ENCODE results near the gene MSI2.

The MSI2 gene

DNA sequence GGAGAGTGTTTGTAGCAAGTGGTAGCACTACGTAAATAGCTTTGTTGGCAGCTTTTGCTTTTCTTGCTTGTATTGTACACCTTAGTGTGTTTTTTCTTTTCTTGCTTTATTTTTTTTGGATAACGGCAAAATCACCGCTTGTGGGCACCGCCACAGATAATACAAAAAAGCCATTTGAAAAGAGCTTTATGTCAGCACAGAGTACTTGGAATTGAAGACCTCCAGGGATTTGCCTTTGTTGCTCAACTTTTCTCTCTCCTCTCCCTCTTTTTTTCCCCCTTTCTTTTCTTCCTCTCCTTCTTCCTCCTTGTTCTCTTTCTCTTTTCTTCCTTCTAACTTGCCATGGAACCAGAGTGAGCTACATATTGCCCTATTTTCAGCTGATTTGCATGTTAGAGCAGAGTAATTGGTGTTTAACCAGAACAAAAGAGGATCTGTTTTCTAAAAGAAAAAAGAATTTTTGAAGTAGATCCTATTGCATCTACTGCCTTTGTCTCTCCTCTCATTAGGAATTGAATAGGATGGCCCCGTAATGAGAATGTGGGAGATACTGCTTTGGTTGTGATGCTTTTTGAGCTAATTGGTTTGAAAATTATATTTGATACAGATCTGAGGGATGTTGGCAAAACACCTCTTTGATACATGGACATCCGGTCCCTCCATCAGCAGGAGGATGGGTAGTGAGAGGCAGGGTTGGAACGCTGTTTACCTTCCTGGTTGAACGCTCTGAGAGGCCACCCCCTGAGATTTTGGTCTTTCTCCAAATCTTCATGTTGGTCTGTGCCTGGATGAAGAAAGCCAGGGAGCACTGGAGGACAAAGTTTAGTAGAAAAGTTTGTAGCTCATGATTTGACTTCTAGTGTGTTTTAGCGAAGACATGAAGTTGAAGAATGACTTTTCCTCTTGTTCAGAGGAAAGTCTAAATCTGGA lies 85.6 kb downstream of the MSI2 start:
- no peak for DNase-seq (ENCODE audit: low read depth in 2 of 2)

DNA sequence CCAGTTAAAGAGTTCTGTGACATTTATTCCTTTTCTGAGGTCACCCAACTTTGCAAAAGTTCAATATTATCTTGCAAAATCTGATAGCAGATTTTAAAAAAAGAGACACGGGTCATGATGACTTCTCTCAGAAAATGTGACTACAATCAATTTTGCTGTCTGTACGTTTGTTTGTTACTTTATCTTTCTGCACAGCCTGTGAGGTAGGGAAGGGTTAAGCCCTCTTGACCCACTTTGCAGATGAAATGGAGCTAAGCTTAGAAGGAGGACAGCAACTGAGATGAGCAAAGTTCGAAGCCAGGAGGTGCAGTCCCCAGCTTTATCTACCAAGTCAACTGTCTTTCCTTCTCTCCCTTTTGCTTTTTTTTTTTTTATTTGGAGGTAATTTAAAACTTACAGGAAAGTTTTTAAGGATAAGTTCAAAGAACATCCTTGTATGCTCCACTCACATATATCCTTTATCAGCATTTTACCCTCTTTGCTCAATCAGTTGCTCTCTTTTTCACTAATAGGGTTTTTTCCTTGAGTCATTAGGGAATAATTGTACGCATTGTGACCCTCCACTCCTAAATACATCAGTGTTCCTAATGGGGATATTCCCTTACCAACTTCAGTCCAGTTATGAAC lies 86.8 kb downstream of the MSI2 start:
- DNase-seq (ENCODE audit: low read depth in 2 of 2) = no peak

DNA sequence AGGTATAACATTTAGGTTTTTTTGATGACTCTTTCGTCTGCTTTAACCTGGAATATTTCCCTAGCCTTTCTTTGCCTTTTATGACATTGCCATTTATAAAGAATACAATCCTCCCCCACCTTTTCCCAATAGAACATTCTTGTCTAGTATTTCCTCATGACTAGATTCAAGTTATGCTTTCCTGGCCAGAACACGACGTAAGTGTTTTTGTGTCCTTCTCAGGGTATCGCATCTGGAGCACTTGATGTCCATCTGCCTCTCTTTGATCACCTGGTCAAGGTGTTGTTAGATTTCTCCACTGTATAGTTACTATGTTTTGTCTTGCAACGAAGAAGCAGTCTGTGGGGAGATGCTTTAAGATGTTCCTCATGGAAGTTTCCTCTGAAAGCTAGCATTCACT lies 87.4 kb downstream of the MSI2 start:
- no peak for DNase-seq (ENCODE audit: low read depth in 2 of 2)

DNA sequence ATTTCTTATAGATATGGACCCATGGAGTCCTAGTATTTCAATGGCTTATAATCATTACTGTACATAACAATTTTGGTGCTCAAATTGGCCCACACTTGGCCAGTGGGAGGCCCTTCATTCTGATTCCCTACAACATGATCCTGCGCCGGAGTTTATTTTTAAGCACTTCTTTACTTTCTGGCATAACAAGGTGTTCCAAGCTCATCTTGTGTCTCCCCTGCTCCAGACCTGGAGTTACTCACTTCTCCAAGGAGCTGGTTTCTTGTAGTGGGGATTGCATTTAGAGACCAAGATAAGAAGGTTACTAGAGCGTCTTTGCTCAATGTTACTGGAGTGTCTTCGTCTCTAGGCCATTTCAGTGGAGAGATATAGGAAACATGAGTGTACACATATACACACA lies 87.9 kb downstream of the MSI2 start:
- DNase-seq (ENCODE audit: low read depth in 2 of 2) = no peak

DNA sequence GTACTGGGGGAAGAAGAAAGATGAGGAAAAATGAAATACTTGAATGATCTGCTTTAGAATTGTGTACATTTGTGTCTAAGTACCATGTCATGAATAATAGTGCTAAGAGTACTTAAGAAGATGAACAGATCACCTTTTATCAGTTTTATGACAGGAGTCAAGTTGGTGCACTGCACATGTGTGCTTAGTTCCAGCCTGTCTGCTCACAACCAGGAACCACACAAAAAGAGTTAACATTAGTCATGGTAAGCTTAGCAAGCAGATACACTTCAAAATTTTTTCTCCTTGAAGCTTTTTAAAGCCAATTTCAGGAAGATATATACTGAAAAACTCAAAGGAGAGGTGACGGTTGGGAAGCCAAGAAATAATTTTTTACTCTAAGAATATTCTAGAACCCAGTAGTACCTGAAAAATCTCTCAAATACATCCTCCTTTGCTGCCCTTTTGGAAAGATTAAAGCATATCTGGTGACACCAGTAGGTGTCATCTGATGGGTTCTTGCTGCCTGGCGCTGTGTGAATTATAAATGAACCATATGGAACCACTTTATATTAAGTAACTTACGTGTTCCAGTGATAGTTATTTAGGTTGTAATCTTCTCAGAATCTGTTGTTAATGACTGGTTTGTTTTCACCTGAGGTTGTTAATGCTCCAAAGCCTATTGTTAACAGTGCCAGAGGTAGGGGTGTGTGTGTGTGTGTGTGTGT lies 93.4 kb downstream of the MSI2 start:
- no peak for DNase-seq (ENCODE audit: low read depth in 2 of 2)

DNA sequence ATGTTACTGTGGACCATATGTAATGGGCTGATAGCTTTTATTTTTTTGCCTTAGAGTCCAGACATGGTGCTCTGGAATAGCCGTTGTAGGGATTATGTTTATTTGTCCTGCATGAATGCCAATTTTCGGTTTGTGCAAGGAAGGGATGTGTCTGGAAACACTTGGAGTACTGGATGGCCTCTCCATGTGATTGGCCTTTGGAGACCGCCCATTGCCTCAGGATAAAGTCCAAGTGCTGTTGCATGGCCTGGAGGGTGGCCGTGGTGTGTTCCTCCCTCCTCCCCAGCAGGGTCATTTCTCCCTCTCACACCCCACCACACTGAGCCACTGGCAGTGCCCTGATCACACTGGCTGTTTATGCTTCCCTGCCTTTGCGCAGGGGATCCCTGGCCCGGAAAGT lies 93.9 kb downstream of the MSI2 start:
- no peak for DNase-seq (ENCODE audit: low read depth in 2 of 2)

DNA sequence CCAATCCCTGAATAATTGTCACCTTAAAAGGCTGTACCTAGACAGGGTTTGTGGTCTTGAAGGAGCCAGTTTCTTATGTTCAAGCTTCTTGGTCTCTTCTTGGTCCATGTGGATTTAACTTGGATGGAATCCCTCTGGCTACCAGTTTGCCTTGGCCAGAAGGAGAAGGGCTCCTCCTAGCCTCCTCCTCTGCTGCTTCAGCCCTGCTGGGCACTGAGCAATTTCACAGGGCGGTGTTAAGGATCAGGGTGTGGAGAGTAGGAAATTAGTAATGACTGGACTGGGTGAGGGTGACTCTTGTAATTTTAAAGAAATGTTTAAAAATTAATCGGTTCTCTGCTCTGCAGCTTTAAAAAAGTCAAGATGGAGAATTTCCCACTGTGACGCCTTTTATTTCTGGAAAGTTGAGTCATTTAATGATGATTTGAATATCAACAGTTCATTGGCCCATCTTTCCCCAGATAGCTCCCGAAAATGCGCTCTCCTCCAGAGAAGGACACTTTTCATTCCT lies 96.4 kb downstream of the MSI2 start:
- DNase-seq (ENCODE audit: low read depth in 2 of 2) = no peak

DNA sequence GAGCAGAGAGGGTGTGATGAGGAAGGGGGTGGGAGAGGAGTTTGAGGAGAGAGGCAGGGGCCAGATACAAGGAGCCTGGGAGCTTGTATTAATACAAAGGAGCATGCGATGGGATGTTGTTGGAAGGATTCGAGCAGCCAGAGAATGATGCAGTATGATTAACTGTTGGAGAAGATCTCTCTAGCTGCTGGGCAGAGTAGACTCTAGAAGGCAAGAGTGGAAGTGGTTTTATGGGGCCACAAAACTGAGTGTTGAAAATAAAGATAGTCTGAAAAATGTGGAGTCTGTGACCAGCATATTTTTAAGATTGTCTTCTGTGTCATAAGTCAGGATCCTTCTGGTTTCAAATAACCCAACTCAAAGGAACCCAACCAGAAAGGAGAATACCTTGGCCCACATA lies 98.3 kb downstream of the MSI2 start:
- DNase-seq (ENCODE audit: low read depth in 2 of 2) = no peak

DNA sequence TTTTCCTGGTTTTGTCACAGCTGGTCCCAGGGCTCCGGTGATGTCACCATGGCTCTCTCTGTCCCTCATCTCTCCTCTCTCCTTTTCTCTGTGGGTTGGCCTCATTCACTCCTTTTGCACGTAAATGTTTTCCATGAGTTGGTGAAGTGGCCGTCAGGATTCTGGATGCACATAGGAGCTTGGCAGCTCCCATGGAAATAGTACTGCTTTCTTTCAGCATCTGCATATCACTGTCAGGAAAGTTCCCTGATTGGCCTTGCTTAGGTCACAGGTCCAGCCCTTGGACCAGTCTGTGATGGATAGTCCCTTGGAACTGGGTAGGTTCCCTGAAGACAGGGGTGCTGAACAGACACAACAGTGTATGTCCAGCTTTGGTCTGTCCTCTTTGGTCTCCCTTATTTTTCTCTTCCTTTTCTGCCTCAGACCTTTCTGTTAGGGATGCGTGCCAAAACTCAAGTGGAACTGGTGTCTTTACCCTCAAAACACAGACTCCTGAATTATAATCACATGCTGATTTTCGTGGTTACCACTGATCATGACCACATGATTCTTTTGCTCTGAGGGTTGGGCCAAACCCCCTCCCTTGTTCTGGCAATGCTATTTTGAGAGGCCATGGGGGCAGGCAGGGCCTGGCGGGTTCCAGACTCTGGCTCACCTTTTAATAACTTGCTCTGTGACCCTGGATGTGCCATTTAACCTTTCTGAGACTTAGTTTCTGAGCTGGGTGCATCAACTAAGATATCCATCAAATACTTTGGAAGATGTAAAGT lies 99.0 kb downstream of the MSI2 start:
- DNase-seq (ENCODE audit: low read depth in 2 of 2) = no peak

DNA sequence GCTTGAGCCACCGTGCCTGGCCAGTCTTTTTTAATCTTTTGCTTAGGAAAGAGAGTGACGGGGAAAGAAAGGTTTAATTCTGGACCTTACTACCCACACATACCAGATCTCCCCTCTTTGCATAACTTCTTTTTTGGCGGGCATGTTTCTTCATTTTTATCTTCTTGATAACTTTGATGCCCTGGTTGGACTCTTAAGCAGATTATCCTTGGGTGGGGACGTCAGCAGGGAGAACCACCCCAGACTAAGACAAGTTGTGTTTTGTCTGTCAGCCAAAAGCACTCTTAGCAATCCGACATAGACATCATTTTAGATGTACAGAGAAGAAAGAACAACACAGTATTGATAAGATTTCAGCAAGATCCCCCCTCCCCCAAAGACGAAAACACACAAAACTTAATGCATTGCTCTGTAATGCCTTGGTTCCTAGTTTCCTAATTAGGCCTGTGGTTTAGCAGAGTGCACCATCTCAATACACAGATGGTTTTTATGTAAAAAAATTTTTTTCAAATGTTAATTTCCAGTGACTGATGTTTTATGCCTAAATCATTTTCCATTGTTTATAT lies 99.9 kb downstream of the MSI2 start:
- no peak for DNase-seq (ENCODE audit: low read depth in 2 of 2)

DNA sequence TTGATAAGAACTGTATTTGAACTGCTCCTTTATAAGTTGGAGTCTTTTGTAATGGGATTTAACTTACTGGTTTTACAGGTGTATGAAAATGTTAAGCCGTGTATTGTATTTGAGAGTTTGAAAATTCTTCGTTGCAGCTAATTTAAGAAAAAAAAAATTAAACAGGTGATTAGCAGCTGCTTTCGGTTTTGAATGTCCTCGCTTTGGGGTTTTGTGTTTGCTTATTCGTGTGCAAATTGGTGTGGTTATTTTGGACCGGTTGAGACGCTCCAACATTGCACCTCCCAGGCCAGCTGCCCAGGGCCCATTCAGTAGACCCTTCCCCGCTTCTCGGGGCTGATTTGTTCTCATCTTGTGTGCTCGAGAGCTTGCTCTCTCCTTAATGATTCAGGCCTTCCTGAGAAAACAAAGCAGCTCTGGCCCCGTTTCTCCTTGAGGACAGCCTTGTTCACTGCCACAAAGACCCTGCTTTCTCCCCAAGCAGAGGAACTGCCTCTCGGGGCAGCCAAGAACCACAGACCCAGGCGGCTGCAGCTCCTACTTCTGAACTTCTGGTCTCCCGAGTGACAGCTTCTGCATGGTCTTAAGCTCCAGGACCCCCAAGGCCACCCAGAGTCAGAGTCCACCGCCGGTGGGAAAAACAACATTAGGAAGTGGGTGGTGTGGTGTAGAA lies 100.5 kb downstream of the MSI2 start:
- no peak for DNase-seq (ENCODE audit: low read depth in 2 of 2)

DNA sequence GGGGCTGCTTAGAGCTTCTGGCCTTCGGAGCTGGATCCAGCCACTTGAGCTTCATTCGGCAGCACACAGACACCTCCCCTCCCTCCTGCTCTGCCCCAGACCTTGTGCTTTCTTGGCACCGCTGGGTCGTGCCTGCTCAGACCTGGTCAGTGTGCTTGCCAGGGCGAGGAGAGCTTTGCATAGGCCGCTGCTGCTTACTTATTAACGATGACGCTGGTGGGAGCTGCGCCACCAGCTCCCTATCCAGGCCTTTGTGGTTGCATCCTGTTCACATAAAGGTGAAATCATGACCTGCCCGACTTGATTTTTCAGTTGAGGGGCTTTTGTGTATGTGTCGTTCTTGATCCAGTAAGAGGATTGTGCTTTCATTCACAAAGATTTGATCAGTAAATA lies 101.1 kb downstream of the MSI2 start:
- no peak for DNase-seq (ENCODE audit: low read depth in 2 of 2)

DNA sequence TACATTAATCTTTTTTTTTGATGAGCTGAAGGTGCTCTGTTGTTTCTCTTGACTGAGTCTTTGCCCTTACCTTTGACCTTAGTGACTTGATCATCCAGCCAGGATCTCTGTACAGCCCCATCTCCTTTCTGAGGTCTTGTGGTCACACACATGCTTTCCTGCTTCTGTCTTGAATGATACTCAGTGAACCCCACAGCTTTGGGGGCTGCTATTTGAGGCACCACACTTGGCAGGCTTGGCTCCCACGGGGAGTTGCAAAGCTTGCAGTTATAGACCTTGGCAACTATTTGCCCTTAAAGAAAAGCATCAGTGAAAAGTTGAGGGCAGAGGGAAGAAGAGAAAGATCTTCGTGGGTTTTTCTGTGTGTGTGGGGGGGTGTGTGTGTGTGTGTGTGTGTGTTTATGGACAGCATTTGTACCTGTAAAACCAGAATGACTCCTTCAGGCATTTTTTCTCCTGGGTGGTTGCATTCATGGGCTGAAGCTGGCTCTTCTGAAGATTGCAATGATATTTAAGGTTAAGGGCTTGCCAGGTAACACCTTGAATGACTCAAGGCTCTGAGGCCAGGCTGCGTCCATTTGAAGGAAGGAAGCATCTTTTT lies 101.6 kb downstream of the MSI2 start:
- no peak for DNase-seq (ENCODE audit: low read depth in 2 of 2)

DNA sequence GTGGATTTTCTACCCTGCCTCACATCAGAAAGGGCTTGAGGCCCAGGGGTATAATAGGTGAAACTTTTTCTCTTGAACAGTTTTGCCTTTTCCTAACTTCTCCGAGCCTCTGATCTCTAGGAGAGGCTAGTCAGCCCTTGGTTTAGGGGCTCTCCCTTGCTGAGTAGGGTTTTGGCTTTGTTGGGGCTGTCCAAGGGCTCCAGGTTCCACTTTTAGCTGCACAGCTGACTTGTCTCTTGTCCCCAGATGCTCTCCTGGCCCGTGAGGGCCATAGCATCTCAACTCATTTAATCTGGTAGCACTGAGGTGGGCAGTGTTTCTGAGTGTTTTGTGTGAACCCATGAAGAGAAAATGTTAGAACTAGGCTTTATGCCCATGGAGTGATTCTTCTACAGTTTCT lies 103.9 kb downstream of the MSI2 start:
- DNase-seq (ENCODE audit: low read depth in 2 of 2) = no peak

DNA sequence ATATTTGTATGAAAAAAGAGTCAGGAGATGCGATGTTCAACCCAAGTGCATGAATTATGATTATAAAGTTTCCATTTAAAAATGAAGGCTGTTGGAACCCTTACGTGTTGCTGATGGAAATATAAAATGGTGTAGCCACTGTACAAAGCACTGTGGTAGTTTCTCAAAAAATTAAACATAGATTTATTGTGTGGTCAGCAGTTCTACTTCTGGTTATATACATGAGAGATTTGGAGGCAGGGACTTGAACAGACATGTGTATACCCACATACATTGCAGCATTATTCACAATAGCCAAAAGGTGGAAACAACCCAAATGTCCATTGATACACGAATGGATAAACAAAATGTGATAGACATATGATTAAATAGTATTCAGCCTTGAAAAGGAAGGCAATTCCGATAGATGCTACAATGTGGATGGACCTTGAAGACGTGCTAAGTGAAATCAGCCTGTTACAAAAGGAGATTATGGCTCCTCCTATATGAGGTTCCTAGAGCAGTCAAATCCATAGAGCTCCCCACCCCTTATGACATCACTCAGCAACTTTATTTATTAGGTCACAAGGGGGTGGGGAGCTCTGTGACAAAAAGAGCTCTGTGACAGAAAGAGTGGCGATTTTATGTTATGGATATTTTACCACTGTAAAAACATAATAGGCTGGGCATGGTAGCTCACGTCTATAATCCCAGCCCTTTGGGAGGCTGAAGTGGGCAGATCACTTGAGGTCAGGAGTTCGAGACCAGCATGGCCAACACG lies 106.7 kb downstream of the MSI2 start:
- no peak for DNase-seq (ENCODE audit: low read depth in 2 of 2)

DNA sequence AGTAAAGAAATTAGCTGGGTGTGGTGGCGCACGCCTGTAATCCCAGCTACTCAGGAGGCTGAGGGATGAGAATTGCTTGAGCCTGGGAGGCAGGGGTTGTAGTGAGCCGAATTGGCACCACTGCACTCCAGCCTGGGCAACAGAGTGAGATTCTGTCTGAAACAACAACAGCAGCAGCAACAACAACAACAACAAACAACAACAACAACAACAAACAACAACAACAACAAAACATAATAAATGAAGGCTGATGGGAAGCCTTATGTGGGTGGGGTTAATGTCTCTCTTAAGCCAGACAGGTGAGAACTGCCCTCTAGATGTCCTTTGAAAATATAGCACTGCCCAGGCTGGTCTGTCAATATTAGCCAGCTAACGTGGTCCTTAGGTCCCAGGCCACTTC lies 107.3 kb downstream of the MSI2 start:
- no peak for DNase-seq (ENCODE audit: low read depth in 2 of 2)

DNA sequence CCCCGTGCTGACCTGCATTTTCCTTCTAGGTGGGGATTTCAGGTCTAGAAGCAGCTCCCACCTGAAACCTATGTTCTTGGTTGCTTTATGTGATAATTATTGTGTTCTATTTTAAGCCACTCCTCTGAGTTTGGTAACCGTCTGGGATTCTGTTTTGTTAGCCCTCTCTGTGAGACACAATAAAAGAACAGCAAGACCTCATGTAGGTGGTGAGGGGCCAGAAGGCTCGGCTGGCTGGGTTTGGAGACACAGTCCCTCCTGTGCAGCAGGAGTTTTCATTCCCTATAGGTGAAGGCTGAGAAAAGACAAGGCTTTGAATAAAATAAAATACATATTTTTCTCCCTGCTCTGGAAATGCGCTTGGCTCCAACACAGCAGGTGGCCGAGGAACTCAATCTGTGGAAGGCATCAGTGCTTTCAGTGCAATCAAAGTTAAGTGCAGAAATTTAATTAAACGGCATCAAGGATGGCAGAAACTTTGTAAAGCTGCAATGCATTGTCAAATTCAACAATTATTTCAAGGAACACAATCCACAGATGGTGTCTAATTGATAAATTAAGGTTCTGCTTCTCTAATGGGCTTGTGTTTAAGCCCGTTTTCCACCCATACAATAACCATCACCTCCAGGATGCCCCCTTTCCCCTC lies 107.8 kb downstream of the MSI2 start:
- no peak for DNase-seq (ENCODE audit: low read depth in 2 of 2)

DNA sequence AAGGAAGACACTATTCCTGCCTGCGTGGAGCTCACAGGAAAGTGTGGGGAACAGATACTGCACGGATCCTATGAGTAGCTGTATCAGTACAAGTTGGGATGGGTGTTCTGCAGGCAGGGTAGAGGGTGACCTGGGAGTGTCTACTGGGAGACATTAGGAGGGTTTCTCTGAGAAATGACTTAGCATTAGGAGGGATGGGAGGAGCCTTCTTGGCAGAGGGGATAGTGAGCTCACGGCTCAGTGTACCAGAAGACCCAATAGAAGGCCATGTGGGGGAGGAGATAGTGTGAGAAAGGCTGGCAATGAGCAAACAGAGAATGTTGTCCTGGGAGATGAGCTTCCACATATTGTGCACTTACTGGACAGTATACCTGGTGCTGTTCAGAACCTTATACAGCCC lies 109.1 kb downstream of the MSI2 start:
- no peak for DNase-seq (ENCODE audit: low read depth in 2 of 2)

DNA sequence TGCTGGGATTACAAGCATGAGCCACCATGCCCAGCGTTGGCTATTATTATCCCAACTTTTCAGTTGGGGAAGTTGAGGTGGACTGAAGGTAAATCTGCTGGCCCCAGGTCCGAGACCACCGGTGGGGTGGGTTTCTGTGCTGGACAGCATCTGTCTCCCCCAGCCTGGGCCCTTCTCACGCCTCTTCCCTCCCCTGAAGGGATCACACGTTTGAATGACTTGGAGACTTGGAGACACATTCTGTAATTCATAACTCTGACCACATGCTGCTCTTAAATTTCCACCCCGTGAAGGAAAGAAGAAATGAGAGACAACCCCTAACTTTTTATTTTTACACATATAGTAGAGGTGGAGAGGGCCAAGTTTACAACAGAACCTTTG lies 109.8 kb downstream of the MSI2 start:
- DNase-seq (ENCODE audit: low read depth in 2 of 2) = no peak

All from stimulated activated CD8-positive, alpha-beta memory T cell treated with anti-CD3 and anti-CD28 coated beads, Interleukin-7, amount 100 ng/mL, for 4 hours (primary cell).